GM18526 (cell line): ENCODE measurements around the gene LARP1.

ENCODE experiments used
- POLR2A ChIP-seq: IDR thresholded peaks from 3 replicates; pipeline ENCODE4 v1.6.1; 2011; ENCODE audit not compliant: insufficient read length; ENCODE audit errors: extremely low read depth

LARP1 gene

DNA sequence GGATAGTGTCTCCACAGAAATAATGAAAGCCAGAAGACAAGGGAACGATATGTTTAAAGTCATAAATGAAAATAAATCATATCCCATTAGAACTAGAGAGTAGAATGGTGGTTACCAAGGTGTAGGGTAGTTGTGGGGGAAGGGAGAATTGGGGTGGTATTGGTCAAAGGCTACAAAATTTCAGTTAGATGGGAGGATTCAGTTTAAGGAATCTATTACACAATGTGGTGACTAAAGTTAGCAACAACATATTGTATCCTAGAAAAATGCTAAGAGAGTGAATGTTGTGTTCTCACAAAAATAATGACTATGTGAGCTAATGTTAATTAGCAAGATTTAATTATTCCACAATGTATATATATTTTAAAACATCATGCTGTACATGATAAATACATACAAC, 27.8 kb upstream of the LARP1 start:
- TF ChIP-seq POLR2A: no peak

DNA sequence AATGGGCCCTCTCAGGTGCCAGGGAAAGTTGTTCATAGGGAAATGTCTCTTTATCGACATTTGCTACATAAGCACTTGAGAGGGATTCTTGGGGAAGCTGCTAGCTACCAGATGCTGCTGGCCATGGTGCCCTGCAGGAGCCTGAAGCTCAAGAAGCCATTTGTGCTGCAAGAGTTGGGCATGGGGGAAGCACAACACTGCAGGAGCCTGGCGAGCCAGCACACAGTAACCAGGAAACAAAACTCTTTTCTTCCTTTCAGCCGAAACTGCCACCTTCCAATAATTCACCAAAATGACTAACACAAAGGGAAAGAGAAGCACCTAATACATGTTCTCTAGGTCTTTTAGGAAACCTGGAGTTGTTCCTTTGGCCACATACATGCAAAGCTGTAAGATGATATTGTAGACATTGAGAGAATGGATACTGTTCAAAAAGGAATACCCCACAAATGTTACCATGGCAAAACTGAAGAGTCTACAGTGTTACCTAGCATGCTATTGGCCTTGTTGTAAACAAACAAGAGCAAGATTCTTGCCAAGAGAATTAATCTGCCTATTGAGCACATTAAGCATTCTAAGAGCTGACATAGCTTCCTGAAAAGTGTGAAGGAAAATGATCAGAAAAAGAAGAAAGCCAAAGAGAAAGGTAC, 26.1 kb upstream of the LARP1 start:
- no peak for TF ChIP-seq POLR2A

GRCh38 chr5:154729613-154730012, 25.6 kb upstream of the LARP1 start:
- no peak for TF ChIP-seq POLR2A

DNA sequence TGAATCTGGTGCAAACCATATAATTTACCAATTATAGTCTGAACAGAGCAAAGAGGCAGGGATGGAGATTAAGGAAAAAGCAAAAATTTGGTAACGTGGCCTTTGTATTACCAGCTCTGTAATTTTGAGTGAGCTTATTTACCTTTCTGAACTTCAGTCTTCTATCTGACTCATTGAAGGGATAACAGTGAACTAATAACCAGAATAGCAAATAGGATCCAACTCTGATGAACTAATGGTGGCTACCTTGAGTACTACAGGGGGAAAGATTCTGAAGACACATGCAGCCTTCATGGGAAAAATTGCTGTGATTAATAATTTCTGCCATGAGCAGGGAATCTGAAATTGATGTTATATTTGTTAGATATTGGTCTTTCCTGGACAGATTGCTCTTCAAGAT, 23.0 kb upstream of the LARP1 start:
- TF ChIP-seq POLR2A: no peak

GRCh38 chr5:154734370-154735248, 20.6 kb upstream of the LARP1 start:
- no peak for TF ChIP-seq POLR2A

- no peak for TF ChIP-seq POLR2A
Measured at GRCh38 chr5:154737667-154738320, 17.4 kb upstream of the LARP1 start.

DNA sequence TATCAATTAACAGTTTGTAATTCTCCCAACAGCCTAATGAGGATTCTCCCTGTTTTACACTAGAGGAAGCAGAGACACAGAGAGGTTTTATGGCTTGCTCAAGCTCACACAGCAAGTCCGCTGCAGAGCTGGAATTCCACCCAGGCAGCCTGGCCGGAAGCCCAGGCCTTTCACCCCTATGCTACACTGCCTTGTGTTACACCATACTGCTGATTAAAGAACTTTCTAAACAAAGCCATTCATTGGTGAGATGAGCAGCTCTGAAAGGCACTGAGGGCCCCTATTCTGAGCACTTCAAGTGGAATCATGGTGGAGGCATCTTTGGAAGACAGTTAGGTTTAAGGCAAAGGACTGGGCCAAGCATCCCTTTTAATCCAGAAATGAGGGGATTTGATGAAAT, 14.7 kb upstream of the LARP1 start:
- TF ChIP-seq POLR2A: no peak

DNA sequence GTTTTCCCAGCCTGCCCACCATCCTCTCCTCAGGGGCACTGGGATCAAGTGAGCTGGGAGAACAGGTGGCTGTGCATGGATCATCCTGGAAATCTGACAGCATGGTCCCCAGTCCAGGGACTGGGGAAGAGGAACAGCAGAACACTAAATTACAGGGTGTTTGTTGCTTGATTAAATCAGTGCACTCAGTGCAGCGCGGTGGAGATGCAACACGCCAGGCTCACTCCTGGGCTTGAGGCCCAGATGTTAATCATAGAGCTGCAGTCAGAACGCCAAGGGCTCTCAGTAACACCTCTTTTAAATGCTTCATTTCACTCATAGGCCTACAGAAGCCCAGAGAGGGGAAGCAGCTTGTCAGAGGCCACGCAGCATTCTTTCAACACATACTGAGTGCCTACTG, 14.2 kb upstream of the LARP1 start:
- TF ChIP-seq POLR2A: no peak

DNA sequence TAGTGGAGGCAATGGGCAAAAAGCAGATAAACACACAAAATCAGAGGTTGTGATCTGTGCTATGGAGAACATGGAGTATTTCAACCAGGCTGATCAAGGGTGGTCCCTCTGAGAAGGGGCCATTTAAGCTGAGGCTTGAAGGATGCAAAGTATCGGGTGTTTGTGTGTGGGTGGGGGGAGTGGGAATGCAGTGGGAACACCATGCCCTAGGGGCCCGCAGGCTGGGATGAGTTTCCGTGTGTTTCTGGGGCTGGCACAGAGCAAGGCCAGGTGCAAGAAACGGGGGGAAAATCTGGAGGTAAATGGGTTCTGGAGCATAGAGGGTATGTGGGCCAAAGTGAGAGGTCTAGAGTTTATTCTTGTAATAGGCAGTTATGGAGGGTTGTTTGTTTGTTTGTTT, 13.8 kb upstream of the LARP1 start:
- no peak for TF ChIP-seq POLR2A

GRCh38 chr5:154743812-154744211, 11.4 kb upstream of the LARP1 start:
- no peak for TF ChIP-seq POLR2A

GRCh38 chr5:154745349-154745748, 9.8 kb upstream of the LARP1 start:
- no peak for TF ChIP-seq POLR2A

DNA sequence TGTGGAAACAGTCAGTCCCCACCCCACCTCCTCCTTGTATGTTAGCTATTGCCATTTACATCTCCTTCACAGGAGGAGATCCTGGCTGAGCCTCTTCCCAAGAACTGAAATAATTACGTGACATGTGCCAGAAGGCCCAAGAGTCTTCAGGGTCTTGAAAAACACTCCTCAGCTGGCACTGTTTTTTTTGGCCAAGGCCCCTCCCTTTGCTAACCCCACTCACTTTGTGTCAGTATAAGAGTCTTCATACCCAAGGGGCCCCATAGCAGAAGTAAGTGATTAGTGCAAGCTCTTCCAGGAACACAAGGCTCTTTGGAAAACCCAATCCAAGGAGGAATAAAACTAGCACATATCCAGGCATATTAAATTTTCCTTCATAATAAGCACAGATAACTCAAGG, 5.7 kb upstream of the LARP1 start:
- TF ChIP-seq POLR2A: no peak

- no peak for TF ChIP-seq POLR2A
Measured at GRCh38 chr5:154751854-154752253, 3.3 kb upstream of the LARP1 start.

GRCh38 chr5:154753792-154754191, 1.4 kb upstream of the LARP1 start:
- TF ChIP-seq POLR2A: no peak

DNA sequence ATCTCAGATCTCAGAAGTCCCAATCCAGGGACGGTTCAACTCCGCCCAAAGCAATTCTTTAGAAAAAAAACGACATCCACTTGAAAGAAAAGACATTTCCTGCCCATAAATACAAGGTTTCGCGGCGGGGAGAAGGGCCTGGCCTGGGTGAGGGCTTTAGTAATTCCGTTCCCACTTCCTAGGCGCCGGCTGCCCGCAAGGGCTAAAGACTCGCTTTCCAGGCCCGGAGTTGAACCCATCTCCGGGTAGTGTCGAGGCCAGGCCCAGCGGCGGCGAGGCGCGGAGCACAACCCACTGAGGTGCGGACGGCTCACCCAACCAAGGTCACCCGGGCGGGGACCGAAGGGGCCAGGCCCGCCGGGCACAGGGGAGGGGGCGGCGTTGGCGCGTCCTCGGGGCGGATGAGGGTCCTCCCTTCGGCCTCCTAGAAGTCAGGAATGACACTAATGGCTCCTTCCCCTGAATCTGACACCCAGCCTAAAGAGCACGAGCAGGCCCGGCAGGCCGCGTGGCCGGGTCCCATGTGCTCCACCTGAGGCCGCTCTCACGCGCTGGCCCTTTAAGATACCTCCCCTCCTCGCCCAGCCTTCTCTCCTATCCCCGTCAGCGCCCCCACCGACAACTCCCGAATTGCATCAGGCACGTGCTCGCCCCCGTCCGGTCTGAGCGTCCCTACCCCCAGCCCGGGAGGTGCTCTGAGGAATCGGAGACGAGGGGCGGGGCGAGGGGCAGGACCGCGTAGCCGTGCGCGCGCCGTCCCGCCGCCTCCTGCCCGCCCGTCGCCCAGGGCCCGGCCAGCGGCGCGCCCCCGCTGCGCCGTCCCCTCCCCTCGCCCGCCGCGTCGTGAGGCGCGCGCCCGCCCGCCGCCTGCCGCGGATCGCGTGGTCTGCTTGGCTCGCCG, 467 bp upstream of the LARP1 start:
- peak; percentile 68 for TF ChIP-seq POLR2A
